Liver (tissue), 9 donors: ENCODE results near the gene ATP2B2. TPM values are rescaled to one million over a fixed set of nuclear protein-coding genes. Genes with fewer than 3 reads are reported as not detected.

Source experiments
- DNase-seq: peaks from one replicate; pipeline ENCODE4 v3.0.0-alpha.2; 2017; ENCODE audit warnings: low spot score
- H3K27ac ChIP-seq, 2 donors: one replicate each; pipeline ENCODE4 v1.7.0; 2013; ENCODE audit warnings: inconsistent platforms in 2 of 2, low read length in 2 of 2, control low read depth in 1 of 2, low read depth in 1 of 2, mild to moderate bottlenecking in 1 of 2
- H3K27me3 ChIP-seq, 4 donors: one replicate each; pipeline versions ENCODE4 v1.6.1 to v1.7.0; 2013; ENCODE audit warnings: low read length in 3 of 4, inconsistent platforms in 1 of 4, mild to moderate bottlenecking in 1 of 4, moderate library complexity in 1 of 4; ENCODE audit not compliant: control insufficient read depth in 4 of 4, insufficient read depth in 4 of 4
- H3K36me3 ChIP-seq, 4 donors: one replicate each; pipeline versions ENCODE4 v1.6.1 to v1.7.0; 2013; ENCODE audit warnings: low read length in 3 of 4, mild to moderate bottlenecking in 3 of 4, low read depth in 1 of 4, moderate library complexity in 1 of 4; ENCODE audit not compliant: control insufficient read depth in 4 of 4, insufficient read depth in 3 of 4
- H3K4me1 ChIP-seq, 4 donors: one replicate each; pipeline versions ENCODE4 v1.6.1 to v1.7.0; 2013; ENCODE audit warnings: low read length in 3 of 4, mild to moderate bottlenecking in 3 of 4, moderate library complexity in 1 of 4; ENCODE audit not compliant: control insufficient read depth in 4 of 4, insufficient read depth in 4 of 4
- H3K4me3 ChIP-seq, 3 donors: one replicate each; pipeline versions ENCODE4 v1.6.1 to v1.7.0; 2013; ENCODE audit warnings: low read length in 3 of 3, control low read depth in 1 of 3, low read depth in 1 of 3, mild to moderate bottlenecking in 1 of 3
- H3K9ac ChIP-seq, 2 donors: one replicate each; pipeline ENCODE4 v1.7.0; 2013; ENCODE audit warnings: low read length in 2 of 2, mild to moderate bottlenecking in 2 of 2, moderate library complexity in 2 of 2, control low read depth in 1 of 2, low read depth in 1 of 2
- H3K9me3 ChIP-seq, 4 donors: one replicate each; pipeline versions ENCODE4 v1.6.1 to v1.7.0; 2013; ENCODE audit warnings: low read length in 3 of 4; ENCODE audit not compliant: control insufficient read depth in 4 of 4
- ATF3 ChIP-seq: IDR thresholded peaks from 2 replicates; pipeline ENCODE4 v1.6.1; 2016; ENCODE audit warnings: antibody characterized with exemption
- CTCF ChIP-seq: fragments of 150-350 bp; IDR thresholded peaks from 2 replicates; pipeline ENCODE4 v1.5.1; 2017; ENCODE audit warnings: improper control_type of control experiment, low read depth, low read length; ENCODE audit not compliant: missing input control
- EGR1 ChIP-seq, 2 donors: IDR thresholded peaks; 2 replicates each; pipeline ENCODE4 v1.6.1; 2016 to 2018; ENCODE audit warnings: antibody characterized with exemption in 2 of 2, low read depth in 2 of 2
- FOXA1 ChIP-seq: IDR thresholded peaks from 2 replicates; pipeline ENCODE4 v1.6.1; 2016; ENCODE audit warnings: antibody characterized with exemption
- FOXA2 ChIP-seq: IDR thresholded peaks from 2 replicates; pipeline ENCODE4 v1.6.1; 2016; ENCODE audit warnings: antibody characterized with exemption
- GABPA ChIP-seq, 2 donors: IDR thresholded peaks in 1 of 2; conservative IDR thresholded peaks in 1 of 2; 2 replicates each; pipeline ENCODE4 v1.6.1; 2016; ENCODE audit warnings: antibody characterized with exemption in 2 of 2, mild to moderate bottlenecking in 1 of 2, moderate library complexity in 1 of 2
- HNF4A ChIP-seq, 2 donors: conservative IDR thresholded peaks; 2 replicates each; pipeline ENCODE4 v1.6.1; 2016; ENCODE audit warnings: antibody characterized with exemption in 2 of 2, mild to moderate bottlenecking in 2 of 2
- HNF4G ChIP-seq: IDR thresholded peaks from 2 replicates; pipeline ENCODE4 v1.6.1; 2016; ENCODE audit warnings: antibody characterized with exemption
- JUND ChIP-seq, 2 donors: IDR thresholded peaks; 2 replicates each; pipeline ENCODE4 v1.6.1; 2016; ENCODE audit warnings: antibody characterized with exemption in 2 of 2
- NR2F2 ChIP-seq: IDR thresholded peaks from 2 replicates; pipeline ENCODE4 v1.6.1; 2016; ENCODE audit warnings: antibody characterized with exemption
- RAD21 ChIP-seq, 2 donors: IDR thresholded peaks; 2 replicates each; pipeline ENCODE4 v1.6.1; 2016; ENCODE audit warnings: antibody characterized with exemption in 2 of 2, mild to moderate bottlenecking in 2 of 2
- RXRA ChIP-seq, 2 donors: IDR thresholded peaks; 2 replicates each; pipeline ENCODE4 v1.6.1; 2017 to 2018; ENCODE audit warnings: antibody characterized with exemption in 2 of 2, mild to moderate bottlenecking in 1 of 2
- SP1 ChIP-seq: IDR thresholded peaks from 2 replicates; pipeline ENCODE4 v1.6.1; 2018; ENCODE audit warnings: antibody characterized with exemption, mild to moderate bottlenecking
- TAF1 ChIP-seq: conservative IDR thresholded peaks from 2 replicates; pipeline ENCODE4 v1.6.1; 2016; ENCODE audit warnings: antibody characterized with exemption, mild to moderate bottlenecking
- YY1 ChIP-seq: IDR thresholded peaks from 2 replicates; pipeline ENCODE4 v1.6.1; 2016; ENCODE audit warnings: antibody characterized with exemption, mild to moderate bottlenecking
- ZBTB33 ChIP-seq: IDR thresholded peaks from 2 replicates; pipeline ENCODE4 v1.6.1; 2016; ENCODE audit warnings: antibody characterized with exemption
- WGBS: extraction: QIAGEN DNeasy Blood & Tissue Kit; methylation state at CpG from one replicate; pipeline ENCODE4 v1.1.7; 2013; 5-methylcytosine and 5-hydroxymethylcytosine counted together
- polyA plus RNA-seq, 2 donors: library from polyadenylated mRNA; stranded (reverse) in 1 of 2; unstranded in 1 of 2; fragments of 200-250 nt in 1 of 2; fragments of >200 nt in 1 of 2; fragmentation: Nextera tagmentation in 1 of 2; extraction: Ambion mirVana in 1 of 2; gene quantifications; one replicate each; pipeline versions ENCODE4 v1.2.1 to v1.2.3, GENCODE V29; 2013 to 2015
- total RNA-seq, 2 donors: library from RNA; depleted of rRNA; stranded (reverse); fragments of >200 nt; gene quantifications; one replicate each; pipeline ENCODE4 v1.2.3, GENCODE V29; 2014
- TF ChIP-seq, protein P1 (sequence below): IDR thresholded peaks from 2 replicates; pipeline ENCODE4 v1.6.1; 2016; ENCODE audit warnings: antibody characterized with exemption, mild to moderate bottlenecking
- TF ChIP-seq, protein P2 (sequence below): IDR thresholded peaks from 2 replicates; pipeline ENCODE4 v1.6.1; 2016; ENCODE audit warnings: antibody characterized with exemption
- donor health status: healthy.
- donor health status: healthy.
- donor health status: healthy.
- donor health status: healthy.
- donor health status: healthy.

ATP2B2 gene
- total and polyA plus RNA-seq, 4 donors: 10.4 to 27.8 (median 20.7) TPM

GRCh38 chr3:10401990-10402761 lies 103.2 kb downstream of the ATP2B2 start:
- no peaks in the 10 kb centered on the region for H3K4me1 ChIP-seq

More at GRCh38 chr3:10401990-10402761, 103.2 kb downstream of the ATP2B2 start:
- H3K4me3 ChIP-seq: no peak overlapping the region
- 97% methylated on average over 14 of the region's 14 CpGs for WGBS
- no peak for DNase-seq
- H3K27ac ChIP-seq: no peak overlapping the region
- no peak overlapping the region for H3K9ac ChIP-seq
- H3K27me3 ChIP-seq: no peaks in the 10 kb centered on the region
- peaks cover 2 to 62% (median 37%) of the 10 kb centered on the region in 4 donors for H3K36me3 ChIP-seq
- TF ChIP-seq TAF1 (no peak), ATF3 (no peak), FOXA2 (no peak), FOXA1 (no peak), EGR1 (IDR thresholded peaks at IDR 0.05; ENCODE audit: low read depth in 2 of 2) (no peak), HNF4G (no peak), CTCF (no peak), HNF4A (conservative IDR thresholded peaks at IDR 0.05) (no peak), GABPA (IDR thresholded peaks at IDR 0.05 in 1 of 2, conservative IDR thresholded peaks at IDR 0.05 in 1 of 2) (no peak), SP1 (no peak), ZBTB33 (no peak), NR2F2 (no peak), RXRA (IDR thresholded peaks at IDR 0.05) (no peak), JUND (IDR thresholded peaks at IDR 0.05) (no peak), RAD21 (IDR thresholded peaks at IDR 0.05) (no peak), YY1 (no peak)
- TF ChIP-seq, protein P1, sequence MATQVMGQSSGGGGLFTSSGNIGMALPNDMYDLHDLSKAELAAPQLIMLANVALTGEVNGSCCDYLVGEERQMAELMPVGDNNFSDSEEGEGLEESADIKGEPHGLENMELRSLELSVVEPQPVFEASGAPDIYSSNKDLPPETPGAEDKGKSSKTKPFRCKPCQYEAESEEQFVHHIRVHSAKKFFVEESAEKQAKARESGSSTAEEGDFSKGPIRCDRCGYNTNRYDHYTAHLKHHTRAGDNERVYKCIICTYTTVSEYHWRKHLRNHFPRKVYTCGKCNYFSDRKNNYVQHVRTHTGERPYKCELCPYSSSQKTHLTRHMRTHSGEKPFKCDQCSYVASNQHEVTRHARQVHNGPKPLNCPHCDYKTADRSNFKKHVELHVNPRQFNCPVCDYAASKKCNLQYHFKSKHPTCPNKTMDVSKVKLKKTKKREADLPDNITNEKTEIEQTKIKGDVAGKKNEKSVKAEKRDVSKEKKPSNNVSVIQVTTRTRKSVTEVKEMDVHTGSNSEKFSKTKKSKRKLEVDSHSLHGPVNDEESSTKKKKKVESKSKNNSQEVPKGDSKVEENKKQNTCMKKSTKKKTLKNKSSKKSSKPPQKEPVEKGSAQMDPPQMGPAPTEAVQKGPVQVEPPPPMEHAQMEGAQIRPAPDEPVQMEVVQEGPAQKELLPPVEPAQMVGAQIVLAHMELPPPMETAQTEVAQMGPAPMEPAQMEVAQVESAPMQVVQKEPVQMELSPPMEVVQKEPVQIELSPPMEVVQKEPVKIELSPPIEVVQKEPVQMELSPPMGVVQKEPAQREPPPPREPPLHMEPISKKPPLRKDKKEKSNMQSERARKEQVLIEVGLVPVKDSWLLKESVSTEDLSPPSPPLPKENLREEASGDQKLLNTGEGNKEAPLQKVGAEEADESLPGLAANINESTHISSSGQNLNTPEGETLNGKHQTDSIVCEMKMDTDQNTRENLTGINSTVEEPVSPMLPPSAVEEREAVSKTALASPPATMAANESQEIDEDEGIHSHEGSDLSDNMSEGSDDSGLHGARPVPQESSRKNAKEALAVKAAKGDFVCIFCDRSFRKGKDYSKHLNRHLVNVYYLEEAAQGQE: no peak
- TF ChIP-seq, protein P2, sequence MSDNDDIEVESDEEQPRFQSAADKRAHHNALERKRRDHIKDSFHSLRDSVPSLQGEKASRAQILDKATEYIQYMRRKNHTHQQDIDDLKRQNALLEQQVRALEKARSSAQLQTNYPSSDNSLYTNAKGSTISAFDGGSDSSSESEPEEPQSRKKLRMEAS: no peak
- H3K9me3 ChIP-seq: no peaks in the 10 kb centered on the region
